Measurements from ENCODE around the gene UGT1A7. TPM values are rescaled to one million over a fixed set of nuclear protein-coding genes. Genes with fewer than 3 reads are reported as not detected.
"Not testable (repeated sequence)": the region's sequence is repeated elsewhere in the genome, so short reads cannot be mapped to it uniquely, and the experiment has no call there.

UGT1A7 gene
- total RNA-seq, 1 donor from 2014 or later = not detected

DNA sequence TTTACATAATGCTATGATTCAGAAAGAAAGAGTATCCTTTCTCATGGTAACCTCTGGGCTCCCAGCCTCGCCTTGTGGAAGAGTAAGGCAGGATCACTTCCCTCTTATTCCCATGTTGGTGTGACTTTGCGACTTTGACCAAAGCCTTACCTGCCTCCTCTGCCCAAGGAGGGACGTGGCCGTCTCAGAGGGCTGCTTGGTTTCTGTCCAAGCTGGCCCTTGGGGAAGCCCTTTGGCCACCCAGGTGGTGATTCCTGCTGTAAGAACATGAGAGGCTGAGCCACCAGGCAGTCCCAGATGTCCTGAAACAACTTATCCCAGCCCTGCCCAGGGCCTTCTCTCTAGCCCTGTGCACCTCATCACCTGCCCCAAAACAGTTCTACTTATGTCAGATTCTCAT is 17.0 kb downstream of the UGT1A7 start:
- intact Hi-C loops (cut with micrococcal nuclease) = no loop called here
- TF ChIP-seq, protein P1, sequence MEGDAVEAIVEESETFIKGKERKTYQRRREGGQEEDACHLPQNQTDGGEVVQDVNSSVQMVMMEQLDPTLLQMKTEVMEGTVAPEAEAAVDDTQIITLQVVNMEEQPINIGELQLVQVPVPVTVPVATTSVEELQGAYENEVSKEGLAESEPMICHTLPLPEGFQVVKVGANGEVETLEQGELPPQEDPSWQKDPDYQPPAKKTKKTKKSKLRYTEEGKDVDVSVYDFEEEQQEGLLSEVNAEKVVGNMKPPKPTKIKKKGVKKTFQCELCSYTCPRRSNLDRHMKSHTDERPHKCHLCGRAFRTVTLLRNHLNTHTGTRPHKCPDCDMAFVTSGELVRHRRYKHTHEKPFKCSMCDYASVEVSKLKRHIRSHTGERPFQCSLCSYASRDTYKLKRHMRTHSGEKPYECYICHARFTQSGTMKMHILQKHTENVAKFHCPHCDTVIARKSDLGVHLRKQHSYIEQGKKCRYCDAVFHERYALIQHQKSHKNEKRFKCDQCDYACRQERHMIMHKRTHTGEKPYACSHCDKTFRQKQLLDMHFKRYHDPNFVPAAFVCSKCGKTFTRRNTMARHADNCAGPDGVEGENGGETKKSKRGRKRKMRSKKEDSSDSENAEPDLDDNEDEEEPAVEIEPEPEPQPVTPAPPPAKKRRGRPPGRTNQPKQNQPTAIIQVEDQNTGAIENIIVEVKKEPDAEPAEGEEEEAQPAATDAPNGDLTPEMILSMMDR (IDR thresholded peaks at IDR 0.05) = no peak
- Mint-ChIP-seq H3K36me3 (ENCODE audit: low read depth) (no peaks in the 10 kb centered on the region), H3K4me1 (no peaks in the 10 kb centered on the region), H3K27ac (no peak overlapping the region), H3K27me3 (peaks cover 5% of the 10 kb centered on the region), H3K4me3 (no peak overlapping the region), H3K9me3 (no peaks in the 10 kb centered on the region)
- ChIA-PET CTCF (interaction anchor here (0.7 kb wide), 1 partner anchor 13 kb away, joined by 3 read pairs; no protein-coding TSS in a partner anchor), POLR2A (no interaction called here)
- ATAC-seq (ENCODE audit: low read depth) (no peak), DNase-seq (no peak)

DNA sequence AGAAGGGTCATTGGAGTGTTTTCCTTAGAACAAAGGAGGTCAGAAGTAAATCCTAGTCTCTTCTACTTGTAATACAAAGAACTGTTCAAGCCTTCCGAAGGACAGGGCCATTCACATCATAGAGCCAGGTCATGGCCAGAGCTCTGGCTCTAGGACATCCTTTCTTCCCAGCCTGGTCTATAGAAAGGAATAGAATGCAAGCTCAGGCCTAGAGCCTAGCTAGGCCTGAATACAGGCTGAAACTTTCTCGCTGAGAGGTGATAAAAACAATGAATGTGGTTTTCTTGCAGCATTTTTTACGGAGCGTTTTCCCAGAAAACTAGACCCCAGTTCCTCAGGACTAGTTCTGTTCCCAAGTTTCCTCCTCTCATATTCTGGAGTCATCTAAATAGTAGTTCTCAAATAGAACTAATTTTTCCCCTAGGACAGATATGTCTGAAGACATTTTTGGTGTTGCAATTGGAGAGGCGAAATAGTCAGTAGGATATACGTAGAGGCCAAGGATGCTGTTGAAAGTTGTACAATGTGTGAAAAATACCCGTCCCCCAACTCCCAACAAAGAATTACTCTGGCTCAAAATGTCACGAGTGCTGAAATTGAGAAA is 17.8 kb downstream of the UGT1A7 start:
- H3K27ac Mint-ChIP-seq = no peak overlapping the region
- peaks cover 5% of the 10 kb centered on the region for H3K27me3 Mint-ChIP-seq
- ATAC-seq (ENCODE audit: low read depth) = no peak
- POLR2A ChIA-PET = no interaction called here
- CTCF ChIA-PET = no interaction called here
- TF ChIP-seq, protein P1 (IDR thresholded peaks at IDR 0.05) = no peak
- no peak for DNase-seq
- H3K9me3 Mint-ChIP-seq = peaks cover 3% of the 10 kb centered on the region
- no peaks in the 10 kb centered on the region for H3K4me1 Mint-ChIP-seq
- H3K4me3 Mint-ChIP-seq = no peak overlapping the region
- H3K36me3 Mint-ChIP-seq (ENCODE audit: low read depth) = no peaks in the 10 kb centered on the region
- intact Hi-C loops (cut with micrococcal nuclease) = loop anchor here (10.0 kb wide), 1 partner anchor 145 kb away; no protein-coding TSS in a partner anchor

DNA sequence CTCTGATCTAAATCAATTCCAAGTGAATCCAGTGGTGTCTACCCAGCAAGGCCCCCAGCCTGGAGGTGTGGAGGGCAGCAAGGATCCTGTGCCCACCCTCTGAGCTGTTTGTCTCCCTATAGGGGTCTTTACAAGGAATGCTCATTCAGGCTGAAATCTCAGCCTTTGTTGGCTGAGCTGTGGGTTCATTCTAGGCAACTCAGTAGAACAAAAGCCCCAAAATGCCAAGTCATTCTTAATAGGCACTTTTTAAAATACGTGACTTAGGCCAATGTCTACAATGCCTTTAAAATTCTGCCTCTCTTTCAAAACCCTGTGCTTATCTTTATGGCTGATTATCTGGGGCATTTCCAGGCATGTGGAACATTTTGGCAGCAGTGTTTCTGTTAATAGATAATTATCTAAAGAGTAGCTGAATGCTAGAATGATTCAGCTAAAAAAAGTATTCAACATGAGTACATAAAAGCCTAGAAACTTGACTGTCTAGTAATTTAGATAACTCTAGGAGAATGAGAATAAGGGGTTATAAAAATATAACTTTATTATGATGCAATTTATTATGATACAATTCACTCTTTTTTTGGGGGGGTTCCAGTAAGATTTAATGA is 18.4 kb downstream of the UGT1A7 start:
- Mint-ChIP-seq H3K27me3 (peaks cover 5% of the 10 kb centered on the region), H3K36me3 (ENCODE audit: low read depth) (no peaks in the 10 kb centered on the region), H3K27ac (no peak overlapping the region), H3K9me3 (peaks cover 3% of the 10 kb centered on the region), H3K4me1 (no peaks in the 10 kb centered on the region), H3K4me3 (no peak overlapping the region)
- no peak for DNase-seq
- ATAC-seq (ENCODE audit: low read depth) = no peak
- POLR2A ChIA-PET = no interaction called here
- TF ChIP-seq, protein P1 (IDR thresholded peaks at IDR 0.05) = no peak
- CTCF ChIA-PET = no interaction called here
- intact Hi-C loops (cut with micrococcal nuclease) = loop anchor here (10.0 kb wide), 1 partner anchor 145 kb away; no protein-coding TSS in a partner anchor

DNA sequence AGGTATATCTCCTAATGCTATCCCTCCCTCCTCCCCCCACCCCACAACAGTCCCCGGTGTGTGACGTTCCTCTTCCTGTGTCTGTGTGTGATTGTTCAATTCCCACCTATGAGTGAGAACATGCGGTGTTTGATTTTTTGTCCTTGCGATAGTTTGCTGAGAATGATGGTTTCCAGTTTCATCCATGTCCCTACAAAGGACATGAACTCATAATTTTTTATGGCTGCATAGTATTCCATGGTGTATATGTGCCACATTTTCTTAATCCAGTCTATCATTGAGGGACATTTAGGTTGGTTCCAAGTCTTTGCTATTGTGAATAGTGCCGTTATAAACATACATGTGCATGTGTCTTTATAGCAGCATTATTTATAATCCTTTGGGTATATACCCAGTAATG is 19.1 kb downstream of the UGT1A7 start:
- POLR2A ChIA-PET = not testable (repeated sequence)

DNA sequence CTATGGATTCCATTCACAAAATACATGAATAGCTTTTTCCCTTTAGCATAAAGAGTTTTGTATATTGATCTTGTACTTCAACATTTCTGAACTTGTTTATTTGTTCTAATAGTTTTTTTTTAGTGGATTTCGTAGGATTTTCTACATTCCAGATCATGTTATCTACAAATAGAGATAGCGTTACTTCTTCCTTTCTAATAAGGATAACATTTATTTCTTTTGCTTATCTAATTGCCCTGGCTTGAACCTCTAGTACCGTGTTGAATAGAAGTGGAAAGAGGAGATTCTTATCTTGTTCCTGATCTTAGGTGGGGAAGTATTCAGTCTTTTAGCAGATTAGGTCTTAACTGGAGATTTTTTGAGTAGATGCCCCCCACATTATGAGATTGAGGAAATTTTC is 20.5 kb downstream of the UGT1A7 start:
- CTCF ChIA-PET = no interaction called here
- ATAC-seq (ENCODE audit: low read depth) (no peak), DNase-seq (no peak)
- Mint-ChIP-seq H3K9me3 (peaks cover 3% of the 10 kb centered on the region), H3K27ac (no peak overlapping the region), H3K4me3 (no peak overlapping the region), H3K36me3 (ENCODE audit: low read depth) (no peaks in the 10 kb centered on the region), H3K4me1 (no peaks in the 10 kb centered on the region), H3K27me3 (peaks cover 4% of the 10 kb centered on the region)
- POLR2A ChIA-PET = no interaction called here
- intact Hi-C loops (cut with micrococcal nuclease) = loop anchor here (10.0 kb wide), 1 partner anchor 147 kb away; no protein-coding TSS in a partner anchor
- TF ChIP-seq, protein P1 (IDR thresholded peaks at IDR 0.05) = no peak

More for the DNA sequence above, 19.1 kb downstream of the UGT1A7 start:
- intact Hi-C loops (cut with micrococcal nuclease) = loop anchor here (10.0 kb wide), 1 partner anchor 146 kb away; no protein-coding TSS in a partner anchor
- H3K9me3 Mint-ChIP-seq; DNase-seq; ATAC-seq (ENCODE audit: low read depth); H3K36me3 Mint-ChIP-seq (ENCODE audit: low read depth); CTCF ChIA-PET; H3K27me3 Mint-ChIP-seq; H3K4me1 Mint-ChIP-seq; H3K27ac Mint-ChIP-seq; H3K4me3 Mint-ChIP-seq: not testable (repeated sequence)
